ENCODE measurements around the gene PRLR.
"Not testable (repeated sequence)": the region's sequence is repeated elsewhere in the genome, so short reads cannot be mapped to it uniquely, and the experiment has no call there.

PRLR gene

DNA sequence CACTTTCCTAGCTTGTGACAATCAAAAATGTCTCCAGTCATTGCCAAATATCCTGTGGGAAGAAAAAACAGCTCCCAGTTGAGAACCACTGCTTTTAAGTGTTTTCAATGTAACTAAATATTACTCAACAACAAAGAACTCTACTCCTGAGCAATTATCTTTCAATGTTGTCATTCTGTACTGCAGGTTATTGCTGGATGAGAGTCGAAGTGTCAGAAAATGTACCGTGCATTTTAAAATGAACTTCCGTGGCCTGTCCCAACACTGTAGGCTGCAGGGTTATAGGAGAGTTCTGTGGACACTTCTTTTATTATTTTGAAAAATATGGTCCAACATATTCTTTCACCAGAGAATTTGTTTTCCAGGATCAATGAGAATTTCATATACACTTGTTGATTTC lies 147.8 kb downstream of the PRLR start:
- DNase-seq (ENCODE audit: low read depth), result no peak

DNA sequence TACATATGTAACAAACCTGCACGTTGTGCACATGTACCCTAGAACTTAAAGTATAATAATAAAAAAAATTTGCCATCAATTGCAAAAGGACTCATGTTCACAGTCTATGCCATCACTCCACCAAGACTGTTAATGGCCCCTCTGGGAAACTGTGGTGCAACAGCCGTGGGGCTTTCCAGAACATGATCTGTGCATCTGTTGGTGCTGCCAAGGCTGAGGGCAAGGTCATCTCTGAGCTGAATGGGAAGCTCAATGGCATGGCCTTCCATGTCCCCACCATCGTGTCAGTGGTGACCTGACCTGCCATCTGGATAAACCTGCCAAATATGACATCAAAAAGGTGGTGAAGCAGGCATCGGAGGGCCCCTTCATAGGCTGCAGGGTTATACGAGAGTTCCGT lies 149.2 kb downstream of the PRLR start:
- no peak for DNase-seq (ENCODE audit: low read depth)

DNA sequence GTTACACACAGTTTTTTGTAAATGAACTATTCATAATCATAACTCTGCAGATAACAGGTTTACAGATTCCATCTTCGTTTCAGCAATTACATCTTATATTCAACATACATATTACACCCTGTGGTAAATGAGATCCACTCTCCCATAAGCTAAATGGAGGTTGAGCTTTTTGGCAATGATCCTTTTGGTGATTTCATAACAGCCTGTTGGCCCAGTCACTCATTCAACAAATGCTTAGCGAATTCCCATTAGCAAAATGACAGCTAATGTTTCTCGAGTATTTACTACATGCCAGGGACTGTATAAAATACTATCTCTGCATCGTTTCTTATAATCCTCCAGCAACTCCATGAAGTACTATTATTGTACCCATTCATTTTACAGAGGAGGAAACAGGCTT lies 157.1 kb downstream of the PRLR start:
- no peak for DNase-seq (ENCODE audit: low read depth)

DNA sequence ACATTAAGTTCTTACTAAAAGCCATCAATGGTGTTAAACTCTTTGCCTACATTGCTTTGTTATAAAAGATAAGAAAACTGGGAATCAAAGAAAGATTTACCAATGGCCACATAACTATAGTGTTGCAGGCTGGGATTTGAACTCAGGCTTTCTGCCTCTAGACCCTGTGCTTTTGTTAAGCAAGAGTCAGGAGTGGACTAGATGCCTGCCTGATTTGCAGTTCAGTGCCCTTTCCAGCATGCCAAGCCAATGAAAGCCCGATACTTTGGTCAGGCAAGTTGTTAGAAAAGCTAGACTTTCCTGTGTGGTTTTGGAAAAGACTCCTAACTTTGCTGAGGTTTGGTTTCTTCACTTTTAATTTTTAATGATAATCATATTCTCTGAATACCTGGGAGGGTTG lies 161.1 kb downstream of the PRLR start:
- no peak for DNase-seq (ENCODE audit: low read depth)

DNA sequence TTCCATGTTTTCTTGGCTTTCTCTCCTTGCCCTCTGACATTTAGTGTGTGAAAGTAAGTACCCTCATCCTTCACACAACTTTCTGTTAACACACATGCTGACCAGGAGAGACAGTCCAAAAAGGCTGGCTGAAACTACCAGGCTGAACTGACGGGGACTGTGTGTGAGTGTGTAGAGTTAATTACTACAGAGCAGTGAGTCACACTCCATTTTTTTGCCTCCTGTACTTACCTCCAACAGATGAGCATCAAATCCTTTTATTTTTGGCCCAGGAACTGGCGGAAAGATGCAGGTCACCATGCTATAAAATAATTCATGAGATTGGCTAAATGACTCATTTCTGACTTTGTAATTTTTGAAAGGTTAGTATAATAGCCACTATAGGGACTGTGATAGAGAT lies 162.3 kb downstream of the PRLR start:
- no peak for DNase-seq (ENCODE audit: low read depth)

DNA sequence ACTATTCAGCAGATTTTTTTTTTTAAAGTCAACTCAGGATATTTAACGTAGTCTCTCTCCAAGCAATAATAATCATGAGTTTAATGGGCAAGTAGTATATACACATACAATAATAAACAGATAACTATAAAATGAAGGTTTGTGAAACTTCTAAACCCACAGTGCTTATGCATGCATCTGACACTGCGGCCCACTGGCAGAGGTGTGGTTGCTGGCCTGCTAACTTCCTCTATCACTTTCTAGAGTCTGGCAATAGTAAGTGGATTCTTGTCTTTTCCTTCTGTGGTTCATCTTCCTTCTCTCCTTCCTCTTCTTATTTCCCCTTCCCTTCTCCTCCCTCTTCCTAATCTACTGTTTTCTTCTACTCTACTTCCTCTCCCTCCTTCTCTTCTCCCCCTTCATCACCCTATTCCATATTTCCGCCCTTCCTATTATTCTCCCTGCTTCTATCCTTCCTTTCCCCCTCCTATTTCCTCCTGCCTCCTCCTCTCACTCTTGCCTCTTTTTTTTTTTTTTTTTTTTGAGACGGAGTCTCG lies 164.0 kb downstream of the PRLR start:
- no peak for DNase-seq (ENCODE audit: low read depth)

DNA sequence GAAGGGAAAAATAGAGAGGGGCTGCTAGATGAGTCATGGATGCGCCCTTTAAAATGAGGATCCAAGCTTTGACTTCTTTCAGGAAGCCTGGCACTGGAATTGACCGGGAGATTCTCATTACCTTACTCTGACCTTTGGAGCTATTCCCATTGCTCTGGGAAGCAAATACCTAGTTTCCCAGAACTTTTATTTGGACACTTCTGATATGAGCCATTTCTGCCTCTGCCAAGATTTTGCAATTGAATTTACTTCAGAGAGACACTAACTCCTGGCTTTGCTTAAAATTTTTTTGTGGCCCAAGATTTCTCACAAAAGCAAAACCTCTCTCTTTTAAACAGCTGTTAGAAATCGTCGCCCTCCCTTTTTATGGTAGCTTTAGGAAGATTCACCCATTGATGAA lies 166.9 kb downstream of the PRLR start:
- DNase-seq (ENCODE audit: low read depth), result no peak

DNA sequence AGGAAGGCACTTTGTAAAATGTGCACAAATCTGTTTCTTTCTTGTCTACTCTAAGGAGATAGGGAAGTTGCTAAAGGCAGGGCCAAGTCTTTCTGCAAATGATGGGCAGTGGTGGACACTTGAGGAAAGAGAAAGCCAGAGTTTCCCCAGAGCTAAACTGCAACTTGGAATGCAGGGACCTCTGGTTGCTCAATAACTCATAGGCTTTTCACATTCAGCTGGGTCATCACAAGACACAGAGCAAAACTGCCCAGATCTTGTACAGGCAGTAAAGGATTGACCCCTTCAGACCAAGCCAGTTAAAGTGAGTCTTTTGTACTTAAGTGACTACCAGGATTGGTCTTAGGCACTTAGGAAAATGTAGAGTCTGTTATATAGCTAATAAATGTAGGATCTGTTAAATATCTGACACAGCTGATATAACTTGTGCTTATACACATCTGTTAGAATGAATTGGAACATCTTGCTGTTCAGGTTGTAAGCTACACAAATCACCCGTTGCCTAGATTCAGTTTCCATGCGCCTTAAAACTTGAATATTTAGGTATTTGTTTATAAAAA lies 169.0 kb downstream of the PRLR start:
- DNase-seq (ENCODE audit: low read depth), result no peak

DNA sequence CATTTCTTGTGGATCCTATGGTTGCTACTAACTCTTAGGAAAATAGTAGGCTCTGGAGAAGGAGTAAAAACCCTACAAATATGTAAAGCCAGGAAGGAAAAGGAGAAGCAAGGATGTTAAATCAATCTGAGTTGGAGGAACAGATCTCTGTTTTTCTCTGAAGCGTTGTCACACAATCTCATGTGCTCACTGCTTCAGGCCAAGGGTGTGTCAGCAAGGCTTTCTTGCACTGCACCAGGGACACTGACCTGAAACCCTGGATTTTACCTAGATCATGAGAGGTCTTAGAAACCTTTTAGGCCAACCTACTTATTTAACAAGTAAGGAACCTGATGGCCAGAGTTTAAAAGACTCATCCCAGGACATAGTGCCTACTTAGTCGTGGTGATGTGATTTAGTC lies 170.1 kb downstream of the PRLR start:
- DNase-seq (ENCODE audit: low read depth), result no peak

DNA sequence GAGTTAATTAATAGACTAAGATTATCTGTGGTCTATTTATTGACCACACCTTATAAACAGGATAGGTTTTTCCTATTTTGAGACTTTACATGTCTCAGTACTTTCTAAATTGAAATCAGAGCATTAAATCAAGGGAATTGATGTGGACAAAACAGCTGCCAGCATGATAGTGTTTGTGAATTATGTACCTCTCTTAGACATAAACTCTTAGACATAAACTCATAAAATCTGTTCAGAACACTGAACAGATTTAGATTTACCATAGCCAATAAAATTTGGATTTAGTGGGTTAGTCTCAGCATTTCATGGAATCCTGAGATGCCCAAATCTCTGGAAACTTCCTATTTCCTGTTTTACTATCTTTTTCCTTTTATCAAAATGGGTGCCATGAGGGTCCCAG lies 171.0 kb downstream of the PRLR start:
- no peak for DNase-seq (ENCODE audit: low read depth)

DNA sequence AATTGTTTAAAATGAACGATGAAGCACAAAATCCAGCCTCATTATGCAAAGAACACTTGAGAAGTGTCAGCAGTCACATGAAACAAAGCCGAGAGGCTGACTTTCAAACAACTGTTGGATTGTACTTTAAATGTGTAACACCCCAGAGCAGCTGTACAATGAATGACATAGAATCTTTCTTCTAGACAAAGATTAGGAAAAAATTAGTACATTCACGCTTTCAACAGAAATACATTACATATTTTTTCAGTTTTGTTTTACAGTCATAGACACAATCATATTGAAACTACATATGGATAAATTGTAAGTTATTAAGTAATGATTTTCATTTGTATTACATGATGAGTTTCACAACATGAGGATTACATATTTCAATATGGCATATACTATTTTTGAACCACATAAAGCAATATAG lies 171.9 kb downstream of the PRLR start:
- DNase-seq (ENCODE audit: low read depth), result no peak

DNA sequence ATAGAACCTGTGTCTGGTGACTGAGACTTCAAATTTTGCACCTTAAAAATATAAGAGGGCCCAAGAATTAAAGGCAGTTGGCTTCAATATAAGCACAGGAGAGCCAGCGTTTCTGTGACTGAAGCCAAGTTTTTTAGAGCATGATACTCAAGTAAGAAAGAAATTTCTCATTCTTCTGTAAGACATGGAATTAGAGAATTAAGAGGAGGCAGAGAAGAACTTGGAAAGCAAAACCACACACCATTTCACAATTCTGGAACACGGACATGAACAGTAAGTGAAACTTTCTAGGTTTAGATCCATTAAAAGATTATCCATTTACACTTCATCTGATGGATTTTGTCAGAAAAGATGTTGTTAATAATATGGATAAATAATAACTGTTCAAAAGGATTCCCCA lies 173.6 kb downstream of the PRLR start:
- no peak for DNase-seq (ENCODE audit: low read depth)

DNA sequence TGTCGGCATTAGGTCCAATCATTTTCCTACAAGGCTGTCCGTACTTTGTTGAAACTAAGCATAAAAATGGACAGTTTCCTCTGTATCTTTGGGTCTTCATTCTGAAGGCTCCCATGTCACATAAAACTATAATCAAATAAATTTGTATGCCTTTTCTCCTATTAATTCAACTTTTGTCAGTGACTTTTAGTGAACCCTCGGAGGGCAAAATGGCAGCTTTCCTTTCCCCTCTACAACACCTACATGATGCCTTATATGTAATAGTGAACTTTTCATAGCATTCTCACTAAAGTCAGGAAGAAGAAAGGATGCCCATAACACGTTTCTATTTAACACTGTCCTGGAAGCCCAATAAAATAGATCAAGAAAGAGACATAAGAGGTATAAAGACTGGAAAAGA lies 177.4 kb downstream of the PRLR start:
- no peak for DNase-seq (ENCODE audit: low read depth)

DNA sequence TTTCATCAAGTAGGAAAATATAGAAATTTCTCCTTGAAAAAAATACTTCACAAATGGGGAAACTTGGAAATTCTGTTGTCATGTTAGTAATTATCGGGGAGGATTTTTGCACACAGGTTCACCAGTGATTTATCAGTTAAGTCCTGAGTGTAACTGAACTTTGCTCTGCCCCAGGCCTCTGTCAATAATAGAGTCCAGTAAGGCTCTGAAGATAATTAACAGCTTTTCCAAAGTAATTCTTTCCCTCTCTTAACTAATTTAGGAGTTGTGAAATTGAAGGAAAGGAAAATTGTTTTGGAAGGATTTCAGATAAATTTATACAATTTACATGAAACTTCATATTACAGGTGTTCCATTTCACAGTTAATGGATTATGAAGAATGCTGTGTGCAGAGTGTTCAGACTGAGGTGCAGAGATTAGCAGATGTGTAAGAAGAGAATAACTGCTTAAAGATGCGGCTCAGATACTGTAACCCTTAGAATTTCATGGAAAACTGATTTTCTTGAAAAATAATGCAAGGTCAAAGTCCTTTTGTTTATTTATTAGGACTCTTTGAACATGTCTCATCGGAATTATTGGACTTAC lies 179.7 kb downstream of the PRLR start:
- DNase-seq (ENCODE audit: low read depth), result no peak

DNA sequence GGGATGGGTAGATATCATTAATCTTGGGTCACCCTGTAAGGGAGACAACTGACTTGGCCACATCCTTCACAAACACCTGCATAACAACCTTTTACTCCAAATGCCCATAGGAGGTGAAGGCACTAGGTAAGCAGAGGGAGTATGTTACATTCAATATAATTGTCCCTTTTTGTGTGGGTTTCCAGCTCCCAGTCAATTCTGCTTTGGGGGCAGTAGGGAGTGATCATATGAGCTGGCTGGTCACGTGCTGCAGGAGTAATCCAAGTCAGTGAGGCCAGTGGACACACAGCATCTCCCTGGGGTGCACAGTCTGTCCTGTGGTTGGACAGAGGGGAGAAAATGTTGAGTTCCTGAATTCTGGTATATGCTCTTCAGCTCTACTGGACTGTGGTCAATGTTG lies 181.4 kb downstream of the PRLR start:
- DNase-seq (ENCODE audit: low read depth), result no peak

DNA sequence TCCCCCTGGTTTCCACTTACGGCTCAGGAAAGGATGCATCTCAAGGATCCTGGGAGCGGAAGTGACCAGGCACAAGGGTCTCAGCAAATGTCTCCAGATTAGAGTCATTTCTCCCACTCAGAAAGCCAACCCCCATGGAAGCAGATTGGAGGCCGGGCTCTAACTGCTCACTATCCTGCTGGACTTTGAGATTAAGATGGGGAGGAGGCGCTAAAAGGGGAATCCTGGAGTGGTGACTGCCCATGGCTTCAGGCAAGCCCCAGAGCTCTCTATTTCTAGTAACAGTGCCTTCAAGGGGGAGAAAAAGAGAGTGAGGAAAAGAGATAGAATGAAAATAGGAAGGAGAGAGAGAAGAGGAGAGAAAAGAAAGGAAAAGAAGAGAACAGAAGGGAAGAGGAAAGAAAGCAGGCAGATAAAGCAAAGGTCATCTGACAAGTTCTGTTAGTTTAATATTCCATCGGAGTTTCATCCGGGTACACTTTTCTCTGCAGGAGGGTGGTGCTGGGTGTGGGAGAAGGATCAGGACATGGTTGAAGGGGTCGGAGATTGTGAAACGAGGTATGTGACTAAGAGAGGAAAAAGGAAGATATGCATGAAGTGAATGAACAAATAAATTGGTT lies 182.4 kb downstream of the PRLR start, which contains the start of gene AGXT2:
AGXT2 (minus strand) TSS at position 165 of the 620 bp plus-strand sequence; CDS start at position 108, 57 bp downstream.
- no peak for DNase-seq (ENCODE audit: low read depth)

DNA sequence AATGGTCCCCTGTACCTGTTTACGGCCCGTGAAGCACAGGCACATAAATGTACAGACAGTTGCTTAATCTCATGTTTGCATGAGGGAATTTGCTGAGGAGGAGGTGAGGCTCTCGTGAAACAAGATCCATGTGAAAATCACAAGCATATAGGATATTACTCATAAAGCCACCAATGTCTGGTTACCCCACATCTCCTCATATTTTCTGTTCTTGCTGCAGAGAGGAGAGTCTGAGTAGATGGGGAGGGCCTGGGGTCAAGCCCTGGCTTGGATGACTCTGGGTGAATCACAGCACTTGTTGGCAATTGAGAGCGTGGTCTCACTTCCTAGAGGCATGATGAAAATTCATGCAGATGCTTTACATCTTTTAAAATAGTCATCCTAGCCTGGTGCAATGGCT lies 183.5 kb downstream of the PRLR start:
- no peak for DNase-seq (ENCODE audit: low read depth)

DNA sequence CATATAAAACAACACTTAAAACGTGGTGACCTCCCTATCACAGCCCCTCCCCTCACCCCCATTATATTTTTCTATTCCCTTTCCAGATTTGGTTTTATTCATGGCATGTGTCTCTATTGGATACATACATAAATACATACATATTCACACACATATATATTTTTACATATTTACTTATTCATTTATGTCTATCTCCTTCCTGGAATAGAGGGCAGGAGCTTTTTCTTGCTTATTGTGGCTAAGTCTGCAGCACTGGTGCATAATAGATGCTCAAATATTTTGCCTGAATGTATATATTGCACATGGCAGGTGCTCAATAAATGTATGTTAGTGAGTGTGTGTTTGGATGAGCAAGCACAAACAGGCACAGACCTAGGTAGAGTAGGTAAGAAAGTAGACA lies 185.0 kb downstream of the PRLR start:
- no peak for DNase-seq (ENCODE audit: low read depth)

DNA sequence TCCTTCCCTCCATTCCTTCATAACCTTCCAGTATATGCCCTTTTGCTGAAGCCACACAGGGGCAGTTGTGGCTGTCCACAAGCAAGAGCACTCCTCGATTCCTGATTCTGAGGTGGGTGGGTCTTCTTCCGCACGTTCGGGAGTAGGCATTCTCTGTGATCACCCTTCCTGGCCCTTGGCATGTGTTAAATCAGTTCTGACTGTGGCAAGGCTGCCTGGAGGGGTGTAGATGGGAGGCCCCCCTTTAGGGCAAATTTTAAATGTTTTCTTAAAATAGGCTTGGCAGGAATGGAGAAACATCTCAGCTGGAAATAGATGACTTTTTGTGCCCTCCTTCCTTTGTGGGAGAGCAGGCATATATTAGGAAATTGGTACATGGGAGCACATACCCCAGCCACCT lies 185.6 kb downstream of the PRLR start:
- no peak for DNase-seq (ENCODE audit: low read depth)

DNA sequence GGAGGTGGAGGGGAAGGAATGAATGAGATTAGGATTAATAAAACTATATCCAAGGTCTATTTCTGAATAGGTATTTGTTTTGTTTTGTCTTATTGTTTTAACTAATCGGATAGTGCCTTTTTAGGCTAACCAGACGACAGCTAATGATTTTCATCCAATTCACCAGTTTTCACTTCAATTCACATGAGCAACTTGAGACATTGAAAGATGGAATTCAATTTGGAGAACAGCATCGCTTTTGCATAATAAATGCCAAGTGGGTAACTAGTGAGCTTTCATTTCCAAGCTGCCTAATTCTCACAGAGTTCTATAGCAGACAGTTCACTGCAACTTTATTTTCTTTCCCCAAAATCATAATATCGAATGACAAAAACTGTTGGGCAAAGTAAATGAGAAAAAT lies 187.5 kb downstream of the PRLR start:
- no peak for DNase-seq (ENCODE audit: low read depth)

DNA sequence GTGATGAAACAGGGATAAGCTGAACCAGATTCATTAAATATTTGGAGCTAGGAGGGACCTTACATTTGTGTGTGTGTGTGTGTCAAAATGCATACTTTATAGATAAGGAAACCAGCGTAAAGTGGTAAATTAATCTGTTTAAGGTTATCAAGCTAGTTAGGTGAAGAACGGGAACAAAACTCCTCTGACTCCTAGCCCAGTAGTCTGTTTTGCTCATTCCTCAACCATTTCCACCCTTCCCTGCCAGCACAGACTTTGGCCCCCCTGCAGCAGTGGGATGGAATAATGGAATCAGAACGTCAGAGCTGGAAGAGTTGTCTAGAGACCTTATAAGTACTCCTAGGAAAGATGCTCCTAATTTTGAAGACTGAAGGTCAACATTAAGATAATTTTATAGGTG lies 189.0 kb downstream of the PRLR start:
- DNase-seq (ENCODE audit: low read depth), result no peak

DNA sequence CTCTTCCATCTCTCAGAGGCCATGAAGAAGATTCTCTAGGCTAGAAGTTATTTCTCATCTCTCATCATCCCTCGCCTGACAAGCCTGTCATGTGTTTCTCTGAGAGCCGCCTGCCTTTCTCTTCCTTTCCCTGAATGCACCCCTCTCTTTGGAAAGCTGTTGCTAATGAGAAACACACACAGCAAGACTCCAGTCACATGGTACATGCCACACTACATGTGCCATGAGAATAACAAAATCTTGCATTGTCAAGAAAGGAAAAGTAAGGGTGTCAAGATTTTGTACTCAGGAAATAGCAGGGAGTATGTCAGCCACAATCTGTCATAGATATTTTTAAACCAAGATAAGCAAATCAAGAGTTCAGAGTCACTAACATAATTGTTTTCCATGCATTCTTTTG lies 191.4 kb downstream of the PRLR start:
- DNase-seq (ENCODE audit: low read depth), result no peak

DNA sequence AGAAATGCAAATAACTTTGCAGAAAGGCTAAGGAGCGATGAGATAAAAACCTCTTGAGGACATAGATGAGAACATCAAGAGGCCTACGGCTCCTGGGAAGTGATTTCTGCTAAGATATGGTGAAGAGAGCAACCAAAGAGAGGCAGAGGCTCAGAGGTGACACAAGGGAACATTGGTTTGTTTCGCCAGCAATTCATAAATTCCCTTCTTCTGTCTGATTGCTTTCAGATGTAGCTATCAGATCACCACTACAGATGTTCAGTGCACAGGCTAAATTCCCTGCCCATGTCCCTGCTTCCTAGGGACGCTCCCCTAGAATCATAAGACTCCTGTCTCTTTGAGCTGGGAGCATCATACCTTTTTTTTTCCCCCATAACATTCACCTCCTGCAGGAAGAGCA lies 193.8 kb downstream of the PRLR start:
- DNase-seq (ENCODE audit: low read depth), result no peak

DNA sequence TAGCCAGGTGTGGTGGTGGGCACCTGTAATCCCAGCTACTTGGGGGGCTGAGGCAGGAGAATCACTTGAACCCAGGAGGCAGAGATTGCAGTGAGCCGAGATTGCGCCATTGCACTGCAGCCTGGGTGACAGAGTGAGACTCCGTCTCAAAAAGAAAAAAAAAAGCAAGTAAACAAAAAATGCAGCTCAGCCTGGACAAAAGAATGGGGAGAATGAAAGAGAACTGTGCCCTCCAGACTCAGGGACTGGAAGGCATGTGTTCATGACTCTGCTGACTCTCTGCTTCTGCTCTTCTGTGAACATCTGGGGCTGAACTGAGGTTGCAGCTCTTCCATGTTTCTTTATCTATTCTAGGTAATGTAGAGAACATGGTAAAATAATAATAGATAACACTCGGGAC lies 194.4 kb downstream of the PRLR start:
- DNase-seq (ENCODE audit: low read depth), result not testable (repeated sequence)
